GM21390 (cell line): ENCODE results near the gene CCDC18.
A peak's percentile ranks its signal among the peaks of the same experiment; 100 is the strongest.
"Not testable (repeated sequence)": the region's sequence is repeated elsewhere in the genome, so short reads cannot be mapped to it uniquely, and the experiment has no call there.

Experiments
- ATAC-seq: cut with Tn5 transposase; IDR thresholded peaks from one replicate; pipeline ENCODE4 v1.9.1; 2021; ENCODE audit not compliant: unreplicated experiment

CCDC18 gene

GRCh38 chr1:93180723-93181613, at the start of gene CCDC18:
Gene CCDC18, plus strand, starts transcription at chr1:93180724. Its CDS starts 2,638 bp downstream, at chr1:93183362.
- peak; percentile 7 for ATAC-seq

- ATAC-seq: no peak
Observed at GRCh38 chr1:93132638-93133037, 47.9 kb upstream of the CCDC18 start.

- ATAC-seq: no peak
Observed at GRCh38 chr1:93136445-93136844, 44.1 kb upstream of the CCDC18 start.

- no peak for ATAC-seq
Observed at GRCh38 chr1:93137604-93138292, 42.8 kb upstream of the CCDC18 start.

- no peak for ATAC-seq
Observed at GRCh38 chr1:93140106-93140505, 40.4 kb upstream of the CCDC18 start.

- ATAC-seq: no peak
Observed at GRCh38 chr1:93142161-93142560, 38.4 kb upstream of the CCDC18 start.

- ATAC-seq: no peak
Observed at GRCh38 chr1:93143136-93143535, 37.4 kb upstream of the CCDC18 start.

- ATAC-seq: no peak
Observed at GRCh38 chr1:93143769-93144168, 36.8 kb upstream of the CCDC18 start.

- ATAC-seq: no peak
Observed at GRCh38 chr1:93148001-93148400, 32.5 kb upstream of the CCDC18 start.

GRCh38 chr1:93150729-93151128, 29.8 kb upstream of the CCDC18 start:
- ATAC-seq: no peak

- no peak for ATAC-seq
Observed at GRCh38 chr1:93151474-93151873, 29.1 kb upstream of the CCDC18 start.

- no peak for ATAC-seq
Observed at GRCh38 chr1:93152835-93153234, 27.7 kb upstream of the CCDC18 start.

GRCh38 chr1:93154898-93155297, 25.6 kb upstream of the CCDC18 start:
- ATAC-seq: no peak

GRCh38 chr1:93155335-93155734, 25.2 kb upstream of the CCDC18 start:
- no peak for ATAC-seq

GRCh38 chr1:93159337-93159736, 21.2 kb upstream of the CCDC18 start:
- no peak for ATAC-seq

- ATAC-seq: not testable (repeated sequence)
Observed at GRCh38 chr1:93163314-93163713, 17.2 kb upstream of the CCDC18 start.

GRCh38 chr1:93164816-93165215, 15.7 kb upstream of the CCDC18 start:
- no peak for ATAC-seq

- ATAC-seq: not testable (repeated sequence)
Observed at GRCh38 chr1:93165895-93166294, 14.6 kb upstream of the CCDC18 start.

GRCh38 chr1:93167006-93167405, 13.5 kb upstream of the CCDC18 start:
- ATAC-seq: no peak

GRCh38 chr1:93170141-93170678, 10.3 kb upstream of the CCDC18 start:
- ATAC-seq: not testable (repeated sequence)

GRCh38 chr1:93171549-93172034, 8.9 kb upstream of the CCDC18 start:
- ATAC-seq: no peak

GRCh38 chr1:93172778-93173177, 7.7 kb upstream of the CCDC18 start:
- no peak for ATAC-seq
